ENCODE measurements around the gene WDR74. TPM values are rescaled to one million over a fixed set of nuclear protein-coding genes. Genes with fewer than 3 reads are reported as not detected.
A peak's percentile ranks its signal among the peaks of the same experiment; 100 is the strongest.

The WDR74 gene
- total RNA-seq, 1 experiment from 2014 or later: 110 TPM

DNA sequence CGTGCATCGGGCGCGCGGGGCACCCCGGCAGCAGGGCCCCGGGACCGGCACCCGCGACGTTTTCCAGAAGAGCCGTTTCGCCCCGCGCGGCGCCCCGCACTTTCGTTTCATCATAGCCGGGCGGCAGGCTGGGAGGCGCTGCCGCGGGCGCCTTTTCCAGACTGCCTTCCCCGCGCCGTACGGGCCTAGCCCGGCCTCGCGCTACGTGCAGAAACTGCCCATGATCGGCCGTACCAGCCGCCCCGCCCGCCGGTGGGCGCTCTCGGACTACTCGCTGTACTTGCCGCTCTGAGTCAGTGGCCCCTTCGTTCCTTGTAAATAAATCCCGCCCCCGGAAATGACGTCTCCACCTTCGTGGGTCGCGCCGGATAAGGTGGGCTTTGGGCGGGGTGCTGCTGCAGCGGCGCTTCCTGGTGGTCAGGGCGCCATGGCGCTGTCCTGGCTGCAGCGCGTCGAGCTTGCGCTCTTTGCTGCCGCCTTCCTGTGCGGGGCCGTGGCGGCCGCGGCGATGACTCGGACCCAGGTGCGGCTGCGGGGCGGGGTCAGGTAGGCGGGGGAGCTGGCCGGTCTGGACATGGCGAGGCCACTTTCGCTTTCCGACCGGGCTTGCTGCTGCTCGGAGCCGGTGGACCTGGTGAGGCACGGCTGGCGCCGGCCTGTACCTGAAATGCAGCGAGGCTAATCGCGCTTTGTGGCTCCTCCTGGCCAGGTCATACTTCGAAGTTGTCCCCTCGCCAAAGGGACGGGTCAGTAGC lies 52.2 kb downstream of the WDR74 start, which contains the start of gene TMEM179B (continued):
- TF ChIP-seq, protein P1, sequence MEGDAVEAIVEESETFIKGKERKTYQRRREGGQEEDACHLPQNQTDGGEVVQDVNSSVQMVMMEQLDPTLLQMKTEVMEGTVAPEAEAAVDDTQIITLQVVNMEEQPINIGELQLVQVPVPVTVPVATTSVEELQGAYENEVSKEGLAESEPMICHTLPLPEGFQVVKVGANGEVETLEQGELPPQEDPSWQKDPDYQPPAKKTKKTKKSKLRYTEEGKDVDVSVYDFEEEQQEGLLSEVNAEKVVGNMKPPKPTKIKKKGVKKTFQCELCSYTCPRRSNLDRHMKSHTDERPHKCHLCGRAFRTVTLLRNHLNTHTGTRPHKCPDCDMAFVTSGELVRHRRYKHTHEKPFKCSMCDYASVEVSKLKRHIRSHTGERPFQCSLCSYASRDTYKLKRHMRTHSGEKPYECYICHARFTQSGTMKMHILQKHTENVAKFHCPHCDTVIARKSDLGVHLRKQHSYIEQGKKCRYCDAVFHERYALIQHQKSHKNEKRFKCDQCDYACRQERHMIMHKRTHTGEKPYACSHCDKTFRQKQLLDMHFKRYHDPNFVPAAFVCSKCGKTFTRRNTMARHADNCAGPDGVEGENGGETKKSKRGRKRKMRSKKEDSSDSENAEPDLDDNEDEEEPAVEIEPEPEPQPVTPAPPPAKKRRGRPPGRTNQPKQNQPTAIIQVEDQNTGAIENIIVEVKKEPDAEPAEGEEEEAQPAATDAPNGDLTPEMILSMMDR (IDR thresholded peaks at IDR 0.05): no peak
- TF ChIP-seq, protein P2, sequence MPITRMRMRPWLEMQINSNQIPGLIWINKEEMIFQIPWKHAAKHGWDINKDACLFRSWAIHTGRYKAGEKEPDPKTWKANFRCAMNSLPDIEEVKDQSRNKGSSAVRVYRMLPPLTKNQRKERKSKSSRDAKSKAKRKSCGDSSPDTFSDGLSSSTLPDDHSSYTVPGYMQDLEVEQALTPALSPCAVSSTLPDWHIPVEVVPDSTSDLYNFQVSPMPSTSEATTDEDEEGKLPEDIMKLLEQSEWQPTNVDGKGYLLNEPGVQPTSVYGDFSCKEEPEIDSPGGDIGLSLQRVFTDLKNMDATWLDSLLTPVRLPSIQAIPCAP (CRISPR knock-in tag; IDR thresholded peaks at IDR 0.05): peak; percentile 92
- TF ChIP-seq, protein P3, sequence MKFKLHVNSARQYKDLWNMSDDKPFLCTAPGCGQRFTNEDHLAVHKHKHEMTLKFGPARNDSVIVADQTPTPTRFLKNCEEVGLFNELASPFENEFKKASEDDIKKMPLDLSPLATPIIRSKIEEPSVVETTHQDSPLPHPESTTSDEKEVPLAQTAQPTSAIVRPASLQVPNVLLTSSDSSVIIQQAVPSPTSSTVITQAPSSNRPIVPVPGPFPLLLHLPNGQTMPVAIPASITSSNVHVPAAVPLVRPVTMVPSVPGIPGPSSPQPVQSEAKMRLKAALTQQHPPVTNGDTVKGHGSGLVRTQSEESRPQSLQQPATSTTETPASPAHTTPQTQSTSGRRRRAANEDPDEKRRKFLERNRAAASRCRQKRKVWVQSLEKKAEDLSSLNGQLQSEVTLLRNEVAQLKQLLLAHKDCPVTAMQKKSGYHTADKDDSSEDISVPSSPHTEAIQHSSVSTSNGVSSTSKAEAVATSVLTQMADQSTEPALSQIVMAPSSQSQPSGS (CRISPR knock-in tag; IDR thresholded peaks at IDR 0.05; ENCODE audit: borderline replicate concordance, low read depth): no peak
- TF ChIP-seq NR1H2 (CRISPR knock-in tag; IDR thresholded peaks at IDR 0.05) (no peak), KAT7 (CRISPR knock-in tag; IDR thresholded peaks at IDR 0.05; ENCODE audit: borderline replicate concordance) (peak; percentile 91), ZNF423 (CRISPR knock-in tag; IDR thresholded peaks at IDR 0.05) (no peak), CBFB (CRISPR knock-in tag; IDR thresholded peaks at IDR 0.05; ENCODE audit: low read depth) (peak; percentile 98), NR2C2 (CRISPR knock-in tag; IDR thresholded peaks at IDR 0.05) (no peak), ZNF396 (CRISPR knock-in tag; IDR thresholded peaks at IDR 0.05; ENCODE audit: borderline replicate concordance) (no peak), ELF4 (CRISPR knock-in tag; IDR thresholded peaks at IDR 0.05; ENCODE audit: low read depth) (no peak), NFYB (CRISPR knock-in tag; conservative IDR thresholded peaks at IDR 0.05; ENCODE audit: low read depth) (0 out of 2 replicates have a peak, but pooled peaks have one; percentile 15), JAZF1 (CRISPR knock-in tag; IDR thresholded peaks at IDR 0.05) (no peak), RELA (CRISPR knock-in tag; IDR thresholded peaks at IDR 0.05; ENCODE audit: borderline replicate concordance) (peak; percentile 86; the same call in 1 of the 2 replicates), NFE2L1 (CRISPR knock-in tag; IDR thresholded peaks at IDR 0.05) (no peak), NR3C1 (CRISPR knock-in tag; conservative IDR thresholded peaks at IDR 0.05; ENCODE audit: low read depth) (no peak), ETV6 (CRISPR knock-in tag; IDR thresholded peaks at IDR 0.05) (peak; percentile 97), SMAD4 (CRISPR knock-in tag; IDR thresholded peaks at IDR 0.05) (no peak), HMGA2 (CRISPR knock-in tag; IDR thresholded peaks at IDR 0.05) (no peak), EMX1 (CRISPR knock-in tag; IDR thresholded peaks at IDR 0.05) (no peak; the same call in 1 of the 2 replicates), CREM (CRISPR knock-in tag; IDR thresholded peaks at IDR 0.05) (peak; percentile 97), PRRX2 (CRISPR knock-in tag; IDR thresholded peaks at IDR 0.05) (peak; percentile 76), FOXP1 (CRISPR knock-in tag; IDR thresholded peaks at IDR 0.05; ENCODE audit: borderline replicate concordance) (peak; percentile 94), CREB1 (CRISPR knock-in tag; IDR thresholded peaks at IDR 0.05) (peak; percentile 97), GRHL2 (CRISPR knock-in tag; IDR thresholded peaks at IDR 0.05; ENCODE audit: insufficient replicate concordance, severe bottlenecking) (no peak), SP1 (CRISPR knock-in tag; conservative IDR thresholded peaks at IDR 0.05) (peak; percentile 98), OVOL2 (CRISPR knock-in tag; IDR thresholded peaks at IDR 0.05; ENCODE audit: borderline replicate concordance) (no peak)
- TF ChIP-seq, protein P4, sequence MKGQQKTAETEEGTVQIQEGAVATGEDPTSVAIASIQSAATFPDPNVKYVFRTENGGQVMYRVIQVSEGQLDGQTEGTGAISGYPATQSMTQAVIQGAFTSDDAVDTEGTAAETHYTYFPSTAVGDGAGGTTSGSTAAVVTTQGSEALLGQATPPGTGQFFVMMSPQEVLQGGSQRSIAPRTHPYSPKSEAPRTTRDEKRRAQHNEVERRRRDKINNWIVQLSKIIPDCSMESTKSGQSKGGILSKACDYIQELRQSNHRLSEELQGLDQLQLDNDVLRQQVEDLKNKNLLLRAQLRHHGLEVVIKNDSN (CRISPR knock-in tag; IDR thresholded peaks at IDR 0.05): peak; percentile 61; the same call in 1 of the 2 replicates
- TF ChIP-seq, protein P5, sequence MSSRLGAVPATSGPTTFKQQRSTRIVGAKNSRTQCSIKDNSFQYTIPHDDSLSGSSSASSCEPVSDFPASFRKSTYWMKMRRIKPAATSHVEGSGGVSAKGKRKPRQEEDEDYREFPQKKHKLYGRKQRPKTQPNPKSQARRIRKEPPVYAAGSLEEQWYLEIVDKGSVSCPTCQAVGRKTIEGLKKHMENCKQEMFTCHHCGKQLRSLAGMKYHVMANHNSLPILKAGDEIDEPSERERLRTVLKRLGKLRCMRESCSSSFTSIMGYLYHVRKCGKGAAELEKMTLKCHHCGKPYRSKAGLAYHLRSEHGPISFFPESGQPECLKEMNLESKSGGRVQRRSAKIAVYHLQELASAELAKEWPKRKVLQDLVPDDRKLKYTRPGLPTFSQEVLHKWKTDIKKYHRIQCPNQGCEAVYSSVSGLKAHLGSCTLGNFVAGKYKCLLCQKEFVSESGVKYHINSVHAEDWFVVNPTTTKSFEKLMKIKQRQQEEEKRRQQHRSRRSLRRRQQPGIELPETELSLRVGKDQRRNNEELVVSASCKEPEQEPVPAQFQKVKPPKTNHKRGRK (CRISPR knock-in tag; IDR thresholded peaks at IDR 0.05; ENCODE audit: borderline replicate concordance): no peak
- TF ChIP-seq, protein P6, sequence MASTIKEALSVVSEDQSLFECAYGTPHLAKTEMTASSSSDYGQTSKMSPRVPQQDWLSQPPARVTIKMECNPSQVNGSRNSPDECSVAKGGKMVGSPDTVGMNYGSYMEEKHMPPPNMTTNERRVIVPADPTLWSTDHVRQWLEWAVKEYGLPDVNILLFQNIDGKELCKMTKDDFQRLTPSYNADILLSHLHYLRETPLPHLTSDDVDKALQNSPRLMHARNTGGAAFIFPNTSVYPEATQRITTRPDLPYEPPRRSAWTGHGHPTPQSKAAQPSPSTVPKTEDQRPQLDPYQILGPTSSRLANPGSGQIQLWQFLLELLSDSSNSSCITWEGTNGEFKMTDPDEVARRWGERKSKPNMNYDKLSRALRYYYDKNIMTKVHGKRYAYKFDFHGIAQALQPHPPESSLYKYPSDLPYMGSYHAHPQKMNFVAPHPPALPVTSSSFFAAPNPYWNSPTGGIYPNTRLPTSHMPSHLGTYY (CRISPR knock-in tag; IDR thresholded peaks at IDR 0.05): no peak; the same call in 1 of the 2 replicates
- TF ChIP-seq, protein P7, sequence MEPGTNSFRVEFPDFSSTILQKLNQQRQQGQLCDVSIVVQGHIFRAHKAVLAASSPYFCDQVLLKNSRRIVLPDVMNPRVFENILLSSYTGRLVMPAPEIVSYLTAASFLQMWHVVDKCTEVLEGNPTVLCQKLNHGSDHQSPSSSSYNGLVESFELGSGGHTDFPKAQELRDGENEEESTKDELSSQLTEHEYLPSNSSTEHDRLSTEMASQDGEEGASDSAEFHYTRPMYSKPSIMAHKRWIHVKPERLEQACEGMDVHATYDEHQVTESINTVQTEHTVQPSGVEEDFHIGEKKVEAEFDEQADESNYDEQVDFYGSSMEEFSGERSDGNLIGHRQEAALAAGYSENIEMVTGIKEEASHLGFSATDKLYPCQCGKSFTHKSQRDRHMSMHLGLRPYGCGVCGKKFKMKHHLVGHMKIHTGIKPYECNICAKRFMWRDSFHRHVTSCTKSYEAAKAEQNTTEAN (CRISPR knock-in tag; IDR thresholded peaks at IDR 0.05): peak; percentile 68; the same call in 1 of the 2 replicates

Data from WTC11 (cell line).